GM23338 (cell line): ENCODE results near the gene SHB. TPM values are rescaled to one million over a fixed set of nuclear protein-coding genes. Genes with fewer than 3 reads are reported as not detected.

Experiments used
- ATAC-seq: fragments of 200-7000 bp; cut with Tn5 transposase; 3 replicates; pipeline ENCODE4 v1.9.1; 2020
- DNase-seq: peaks from one replicate; pipeline ENCODE4 v3.0.0-alpha.2; 2015; ENCODE audit warnings: low spot score
- H2AFZ ChIP-seq: fragments of 200-600 bp; sonication (generic); 2 replicates; pipeline ENCODE4 v1.8.0; 2016; ENCODE audit warnings: antibody characterized with exemption, mild to moderate bottlenecking, moderate library complexity
- H3F3A ChIP-seq: fragments of 200-600 bp; sonication (generic); replicated peaks from 2 replicates; pipeline ENCODE4 v1.8.0; 2017; ENCODE audit warnings: antibody characterized with exemption, mixed run types, low read depth
- H3K27ac ChIP-seq: fragments of 200-600 bp; sonication (generic); 2 replicates; pipeline ENCODE4 v1.6.1; 2016; ENCODE audit warnings: low read depth
- H3K27me3 ChIP-seq: fragments of 200-600 bp; sonication (generic); 2 replicates; pipeline ENCODE4 v1.8.0; 2016; ENCODE audit warnings: mild to moderate bottlenecking, mixed run types, moderate library complexity; ENCODE audit not compliant: insufficient read depth
- H3K36me3 ChIP-seq: fragments of 200-600 bp; sonication (generic); 2 replicates; pipeline ENCODE4 v1.8.0; 2016; ENCODE audit warnings: mild to moderate bottlenecking; ENCODE audit not compliant: insufficient read depth
- H3K4me1 ChIP-seq: fragments of 200-600 bp; sonication (generic); 2 replicates; pipeline ENCODE4 v1.8.0; 2016; ENCODE audit warnings: mild to moderate bottlenecking, moderate library complexity; ENCODE audit not compliant: insufficient read depth
- H3K4me2 ChIP-seq: fragments of 200-600 bp; sonication (generic); 2 replicates; pipeline ENCODE4 v1.7.1; 2017; ENCODE audit warnings: mixed run types
- H3K4me3 ChIP-seq: fragments of 200-600 bp; sonication (generic); 2 replicates; pipeline ENCODE4 v1.6.1; 2016; ENCODE audit warnings: mixed run types
- H3K79me2 ChIP-seq: fragments of 200-600 bp; sonication (generic); replicated peaks from 2 replicates; pipeline ENCODE4 v1.8.0; 2017; ENCODE audit warnings: mild to moderate bottlenecking; ENCODE audit not compliant: insufficient read depth
- H3K9me2 ChIP-seq: fragments of 200-600 bp; sonication (generic); 2 replicates; pipeline ENCODE4 v1.8.0; 2017; ENCODE audit not compliant: insufficient read depth
- H4K20me1 ChIP-seq: fragments of 200-600 bp; sonication (generic); replicated peaks from 2 replicates; pipeline ENCODE4 v1.8.0; 2017; ENCODE audit warnings: mild to moderate bottlenecking; ENCODE audit not compliant: insufficient read depth
- H3K27ac Mint-ChIP-seq: 2 replicates; pipeline ENCODE4 v1.8.0; 2020; ENCODE audit warnings: inconsistent platforms, mild to moderate bottlenecking, moderate library complexity, mixed read lengths
- H3K27me3 Mint-ChIP-seq: 3 replicates; pipeline ENCODE4 v1.8.0; 2022; ENCODE audit warnings: low read depth, mild to moderate bottlenecking, moderate library complexity, mixed read lengths, inconsistent platforms; ENCODE audit not compliant: insufficient read depth, poor library complexity
- H3K36me3 Mint-ChIP-seq: 3 replicates; pipeline ENCODE4 v1.8.0; 2021; ENCODE audit warnings: low read depth, mild to moderate bottlenecking, inconsistent platforms, moderate library complexity, mixed read lengths
- H3K4me1 Mint-ChIP-seq: 3 replicates; pipeline ENCODE4 v1.8.0; 2020; ENCODE audit warnings: mild to moderate bottlenecking, inconsistent platforms, mixed read lengths
- H3K4me3 Mint-ChIP-seq: 3 replicates; pipeline ENCODE4 v1.8.0; 2021; ENCODE audit warnings: moderate library complexity, mild to moderate bottlenecking, inconsistent platforms, mixed read lengths
- H3K9me3 Mint-ChIP-seq: 3 replicates; pipeline ENCODE4 v1.8.0; 2020; ENCODE audit warnings: moderate library complexity, mild to moderate bottlenecking, inconsistent platforms, mixed read lengths
- CREB1 ChIP-seq: fragments of 250-450 bp; sonication (Bioruptor Pico); IDR thresholded peaks from 2 replicates; pipeline ENCODE4 v1.5.0; 2020; ENCODE audit warnings: low read depth, mild to moderate bottlenecking, moderate library complexity
- EZH2 ChIP-seq: fragments of 200-600 bp; sonication (generic); IDR thresholded peaks from one replicate; pipeline ENCODE4 v1.8.0; 2017; ENCODE audit warnings: antibody characterized with exemption, mild to moderate bottlenecking, low read depth; ENCODE audit not compliant: unreplicated experiment
- EZH2phosphoT487 ChIP-seq: fragments of 200-600 bp; sonication (generic); IDR thresholded peaks from one replicate; pipeline ENCODE4 v1.8.1; 2018; ENCODE audit warnings: antibody characterized with exemption; ENCODE audit not compliant: unreplicated experiment
- JUNB ChIP-seq: IDR thresholded peaks from one replicate; pipeline ENCODE4 v1.6.1; 2016; ENCODE audit warnings: antibody characterized with exemption; ENCODE audit not compliant: unreplicated experiment
- NANOG ChIP-seq: IDR thresholded peaks from 2 replicates; pipeline ENCODE4 v1.6.1; 2016; ENCODE audit warnings: antibody characterized with exemption, borderline replicate concordance
- POLR2AphosphoS5 ChIP-seq: IDR thresholded peaks from 2 replicates; pipeline ENCODE4 v1.6.1; 2016; ENCODE audit warnings: antibody characterized with exemption, low read depth
- STAT1 ChIP-seq: IDR thresholded peaks from one replicate; pipeline ENCODE4 v1.6.1; 2016; ENCODE audit warnings: antibody characterized with exemption; ENCODE audit not compliant: unreplicated experiment
- ZNF114 ChIP-seq: fragments of 250-450 bp; sonication (Bioruptor Pico); IDR thresholded peaks from 2 replicates; pipeline ENCODE4 v1.5.0; 2020; ENCODE audit warnings: mild to moderate bottlenecking, moderate library complexity
- ZNF331 ChIP-seq: fragments of 250-450 bp; sonication (Bioruptor Pico); IDR thresholded peaks from 2 replicates; pipeline ENCODE4 v1.5.0; 2020; ENCODE audit warnings: low read depth, mild to moderate bottlenecking, moderate library complexity
- polyA plus RNA-seq: library from polyadenylated mRNA; unstranded; fragments of >200 nt; fragmentation: Nextera tagmentation; extraction: Ambion mirVana; gene quantifications from 2 replicates; pipeline ENCODE4 v1.2.1, GENCODE V29; 2016
- total RNA-seq: library from RNA; depleted of rRNA; stranded (reverse); fragments of >200 nt; shearing (Covaris generic); gene quantifications from 2 replicates; pipeline ENCODE4 v1.2.3, GENCODE V29; 2014
- TF ChIP-seq, protein P1 (sequence below): IDR thresholded peaks from one replicate; pipeline ENCODE4 v1.6.1; 2018; ENCODE audit warnings: antibody characterized with exemption; ENCODE audit not compliant: unreplicated experiment
- TF ChIP-seq, protein P2 (sequence below): IDR thresholded peaks from 2 replicates; pipeline ENCODE4 v1.6.1; 2016; ENCODE audit warnings: antibody characterized with exemption
- TF ChIP-seq, protein P3 (sequence below): fragments of 250-450 bp; sonication (Bioruptor Pico); IDR thresholded peaks from 2 replicates; pipeline ENCODE4 v1.5.0; 2020; ENCODE audit warnings: mild to moderate bottlenecking, moderate library complexity
- TF ChIP-seq, protein P4 (sequence below), 2 experiments: fragments of 200-600 bp in 1 of 2; sonication (generic) in 1 of 2; conservative IDR thresholded peaks; 2 replicates each; pipeline versions ENCODE4 v1.5.1 to v1.6.1; 2016 to 2017; ENCODE audit warnings: antibody characterized with exemption in 2 of 2, low read depth in 2 of 2, mild to moderate bottlenecking in 2 of 2, moderate library complexity in 1 of 2

Gene SHB
- total and polyA plus RNA-seq, 2 experiments from 2014 or later: 1.5 to 14.0 TPM

DNA sequence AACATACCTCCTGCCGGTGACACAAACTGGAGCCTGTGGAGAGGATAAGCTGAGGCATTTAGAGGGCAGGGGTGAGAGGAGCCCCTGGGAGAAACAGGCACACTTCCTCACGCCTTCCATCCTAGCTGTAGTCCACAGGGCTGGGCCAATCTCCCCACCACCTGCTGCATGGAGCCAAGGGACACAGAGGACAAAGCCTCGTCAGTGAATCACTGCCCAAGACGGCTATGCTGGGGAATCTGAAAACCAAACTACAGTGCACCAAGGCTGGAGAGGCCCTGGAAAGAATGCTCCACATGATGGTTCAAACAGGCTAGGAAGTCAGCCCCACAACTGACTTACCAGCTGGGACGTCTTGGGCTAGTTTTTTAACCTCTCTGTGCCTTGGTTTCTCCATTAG lies 57.0 kb downstream of the SHB start:
- Histone ChIP-seq H3K4me3 (no peak overlapping the region), H3K27me3 (no peaks in the 10 kb centered on the region), H2AFZ (no peak overlapping the region), H3K36me3 (no peaks in the 10 kb centered on the region), H4K20me1 (no peaks in the 10 kb centered on the region), H3K4me2 (no peak overlapping the region), H3K4me1 (peaks cover 43% of the 10 kb centered on the region), H3K79me2 (no peaks in the 10 kb centered on the region; the same call in 1 of the 2 replicates), H3F3A (peaks cover 6% of the 10 kb centered on the region; the same call in 1 of the 2 replicates), H3K9me2 (peaks cover 6% of the 10 kb centered on the region; the same call in 1 of the 2 replicates), H3K27ac (no peak overlapping the region)
- no peak for ATAC-seq
- Mint-ChIP-seq H3K27ac (no peak overlapping the region), H3K9me3 (no peaks in the 10 kb centered on the region; the same call in 2 of the 3 replicates), H3K4me3 (no peak overlapping the region), H3K36me3 (peaks cover 14% of the 10 kb centered on the region), H3K27me3 (peaks cover 20% of the 10 kb centered on the region), H3K4me1 (peaks cover 67% of the 10 kb centered on the region)
- DNase-seq: no peak
- TF ChIP-seq ZNF114 (CRISPR knock-in tag) (no peak), CREB1 (CRISPR knock-in tag) (no peak), STAT1 (no peak), ZNF331 (CRISPR knock-in tag) (no peak), POLR2AphosphoS5 (no peak), EZH2phosphoT487 (no peak), NANOG (no peak), EZH2 (no peak), JUNB (no peak)
- TF ChIP-seq, protein P1, sequence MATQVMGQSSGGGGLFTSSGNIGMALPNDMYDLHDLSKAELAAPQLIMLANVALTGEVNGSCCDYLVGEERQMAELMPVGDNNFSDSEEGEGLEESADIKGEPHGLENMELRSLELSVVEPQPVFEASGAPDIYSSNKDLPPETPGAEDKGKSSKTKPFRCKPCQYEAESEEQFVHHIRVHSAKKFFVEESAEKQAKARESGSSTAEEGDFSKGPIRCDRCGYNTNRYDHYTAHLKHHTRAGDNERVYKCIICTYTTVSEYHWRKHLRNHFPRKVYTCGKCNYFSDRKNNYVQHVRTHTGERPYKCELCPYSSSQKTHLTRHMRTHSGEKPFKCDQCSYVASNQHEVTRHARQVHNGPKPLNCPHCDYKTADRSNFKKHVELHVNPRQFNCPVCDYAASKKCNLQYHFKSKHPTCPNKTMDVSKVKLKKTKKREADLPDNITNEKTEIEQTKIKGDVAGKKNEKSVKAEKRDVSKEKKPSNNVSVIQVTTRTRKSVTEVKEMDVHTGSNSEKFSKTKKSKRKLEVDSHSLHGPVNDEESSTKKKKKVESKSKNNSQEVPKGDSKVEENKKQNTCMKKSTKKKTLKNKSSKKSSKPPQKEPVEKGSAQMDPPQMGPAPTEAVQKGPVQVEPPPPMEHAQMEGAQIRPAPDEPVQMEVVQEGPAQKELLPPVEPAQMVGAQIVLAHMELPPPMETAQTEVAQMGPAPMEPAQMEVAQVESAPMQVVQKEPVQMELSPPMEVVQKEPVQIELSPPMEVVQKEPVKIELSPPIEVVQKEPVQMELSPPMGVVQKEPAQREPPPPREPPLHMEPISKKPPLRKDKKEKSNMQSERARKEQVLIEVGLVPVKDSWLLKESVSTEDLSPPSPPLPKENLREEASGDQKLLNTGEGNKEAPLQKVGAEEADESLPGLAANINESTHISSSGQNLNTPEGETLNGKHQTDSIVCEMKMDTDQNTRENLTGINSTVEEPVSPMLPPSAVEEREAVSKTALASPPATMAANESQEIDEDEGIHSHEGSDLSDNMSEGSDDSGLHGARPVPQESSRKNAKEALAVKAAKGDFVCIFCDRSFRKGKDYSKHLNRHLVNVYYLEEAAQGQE: no peak
- TF ChIP-seq, protein P2, sequence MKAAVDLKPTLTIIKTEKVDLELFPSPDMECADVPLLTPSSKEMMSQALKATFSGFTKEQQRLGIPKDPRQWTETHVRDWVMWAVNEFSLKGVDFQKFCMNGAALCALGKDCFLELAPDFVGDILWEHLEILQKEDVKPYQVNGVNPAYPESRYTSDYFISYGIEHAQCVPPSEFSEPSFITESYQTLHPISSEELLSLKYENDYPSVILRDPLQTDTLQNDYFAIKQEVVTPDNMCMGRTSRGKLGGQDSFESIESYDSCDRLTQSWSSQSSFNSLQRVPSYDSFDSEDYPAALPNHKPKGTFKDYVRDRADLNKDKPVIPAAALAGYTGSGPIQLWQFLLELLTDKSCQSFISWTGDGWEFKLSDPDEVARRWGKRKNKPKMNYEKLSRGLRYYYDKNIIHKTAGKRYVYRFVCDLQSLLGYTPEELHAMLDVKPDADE: no peak
- TF ChIP-seq, protein P3, sequence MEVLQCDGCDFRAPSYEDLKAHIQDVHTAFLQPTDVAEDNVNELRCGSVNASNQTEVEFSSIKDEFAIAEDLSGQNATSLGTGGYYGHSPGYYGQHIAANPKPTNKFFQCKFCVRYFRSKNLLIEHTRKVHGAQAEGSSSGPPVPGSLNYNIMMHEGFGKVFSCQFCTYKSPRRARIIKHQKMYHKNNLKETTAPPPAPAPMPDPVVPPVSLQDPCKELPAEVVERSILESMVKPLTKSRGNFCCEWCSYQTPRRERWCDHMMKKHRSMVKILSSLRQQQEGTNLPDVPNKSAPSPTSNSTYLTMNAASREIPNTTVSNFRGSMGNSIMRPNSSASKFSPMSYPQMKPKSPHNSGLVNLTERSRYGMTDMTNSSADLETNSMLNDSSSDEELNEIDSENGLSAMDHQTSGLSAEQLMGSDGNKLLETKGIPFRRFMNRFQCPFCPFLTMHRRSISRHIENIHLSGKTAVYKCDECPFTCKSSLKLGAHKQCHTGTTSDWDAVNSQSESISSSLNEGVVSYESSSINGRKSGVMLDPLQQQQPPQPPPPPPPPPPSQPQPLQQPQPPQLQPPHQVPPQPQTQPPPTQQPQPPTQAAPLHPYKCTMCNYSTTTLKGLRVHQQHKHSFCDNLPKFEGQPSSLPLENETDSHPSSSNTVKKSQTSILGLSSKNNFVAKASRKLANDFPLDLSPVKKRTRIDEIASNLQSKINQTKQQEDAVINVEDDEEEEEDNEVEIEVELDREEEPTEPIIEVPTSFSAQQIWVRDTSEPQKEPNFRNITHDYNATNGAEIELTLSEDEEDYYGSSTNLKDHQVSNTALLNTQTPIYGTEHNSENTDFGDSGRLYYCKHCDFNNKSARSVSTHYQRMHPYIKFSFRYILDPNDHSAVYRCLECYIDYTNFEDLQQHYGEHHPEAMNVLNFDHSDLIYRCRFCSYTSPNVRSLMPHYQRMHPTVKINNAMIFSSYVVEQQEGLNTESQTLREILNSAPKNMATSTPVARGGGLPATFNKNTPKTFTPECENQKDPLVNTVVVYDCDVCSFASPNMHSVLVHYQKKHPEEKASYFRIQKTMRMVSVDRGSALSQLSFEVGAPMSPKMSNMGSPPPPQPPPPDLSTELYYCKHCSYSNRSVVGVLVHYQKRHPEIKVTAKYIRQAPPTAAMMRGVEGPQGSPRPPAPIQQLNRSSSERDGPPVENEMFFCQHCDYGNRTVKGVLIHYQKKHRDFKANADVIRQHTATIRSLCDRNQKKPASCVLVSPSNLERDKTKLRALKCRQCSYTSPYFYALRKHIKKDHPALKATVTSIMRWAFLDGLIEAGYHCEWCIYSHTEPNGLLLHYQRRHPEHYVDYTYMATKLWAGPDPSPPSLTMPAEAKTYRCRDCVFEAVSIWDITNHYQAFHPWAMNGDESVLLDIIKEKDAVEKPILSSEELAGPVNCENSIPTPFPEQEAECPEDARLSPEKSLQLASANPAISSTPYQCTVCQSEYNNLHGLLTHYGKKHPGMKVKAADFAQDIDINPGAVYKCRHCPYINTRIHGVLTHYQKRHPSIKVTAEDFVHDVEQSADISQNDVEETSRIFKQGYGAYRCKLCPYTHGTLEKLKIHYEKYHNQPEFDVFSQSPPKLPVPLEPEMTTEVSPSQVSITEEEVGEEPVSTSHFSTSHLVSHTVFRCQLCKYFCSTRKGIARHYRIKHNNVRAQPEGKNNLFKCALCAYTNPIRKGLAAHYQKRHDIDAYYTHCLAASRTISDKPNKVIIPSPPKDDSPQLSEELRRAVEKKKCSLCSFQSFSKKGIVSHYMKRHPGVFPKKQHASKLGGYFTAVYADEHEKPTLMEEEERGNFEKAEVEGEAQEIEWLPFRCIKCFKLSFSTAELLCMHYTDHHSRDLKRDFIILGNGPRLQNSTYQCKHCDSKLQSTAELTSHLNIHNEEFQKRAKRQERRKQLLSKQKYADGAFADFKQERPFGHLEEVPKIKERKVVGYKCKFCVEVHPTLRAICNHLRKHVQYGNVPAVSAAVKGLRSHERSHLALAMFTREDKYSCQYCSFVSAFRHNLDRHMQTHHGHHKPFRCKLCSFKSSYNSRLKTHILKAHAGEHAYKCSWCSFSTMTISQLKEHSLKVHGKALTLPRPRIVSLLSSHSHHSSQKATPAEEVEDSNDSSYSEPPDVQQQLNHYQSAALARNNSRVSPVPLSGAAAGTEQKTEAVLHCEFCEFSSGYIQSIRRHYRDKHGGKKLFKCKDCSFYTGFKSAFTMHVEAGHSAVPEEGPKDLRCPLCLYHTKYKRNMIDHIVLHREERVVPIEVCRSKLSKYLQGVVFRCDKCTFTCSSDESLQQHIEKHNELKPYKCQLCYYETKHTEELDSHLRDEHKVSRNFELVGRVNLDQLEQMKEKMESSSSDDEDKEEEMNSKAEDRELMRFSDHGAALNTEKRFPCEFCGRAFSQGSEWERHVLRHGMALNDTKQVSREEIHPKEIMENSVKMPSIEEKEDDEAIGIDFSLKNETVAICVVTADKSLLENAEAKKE (CRISPR knock-in tag): no peak
- TF ChIP-seq, protein P4, sequence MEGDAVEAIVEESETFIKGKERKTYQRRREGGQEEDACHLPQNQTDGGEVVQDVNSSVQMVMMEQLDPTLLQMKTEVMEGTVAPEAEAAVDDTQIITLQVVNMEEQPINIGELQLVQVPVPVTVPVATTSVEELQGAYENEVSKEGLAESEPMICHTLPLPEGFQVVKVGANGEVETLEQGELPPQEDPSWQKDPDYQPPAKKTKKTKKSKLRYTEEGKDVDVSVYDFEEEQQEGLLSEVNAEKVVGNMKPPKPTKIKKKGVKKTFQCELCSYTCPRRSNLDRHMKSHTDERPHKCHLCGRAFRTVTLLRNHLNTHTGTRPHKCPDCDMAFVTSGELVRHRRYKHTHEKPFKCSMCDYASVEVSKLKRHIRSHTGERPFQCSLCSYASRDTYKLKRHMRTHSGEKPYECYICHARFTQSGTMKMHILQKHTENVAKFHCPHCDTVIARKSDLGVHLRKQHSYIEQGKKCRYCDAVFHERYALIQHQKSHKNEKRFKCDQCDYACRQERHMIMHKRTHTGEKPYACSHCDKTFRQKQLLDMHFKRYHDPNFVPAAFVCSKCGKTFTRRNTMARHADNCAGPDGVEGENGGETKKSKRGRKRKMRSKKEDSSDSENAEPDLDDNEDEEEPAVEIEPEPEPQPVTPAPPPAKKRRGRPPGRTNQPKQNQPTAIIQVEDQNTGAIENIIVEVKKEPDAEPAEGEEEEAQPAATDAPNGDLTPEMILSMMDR (conservative IDR thresholded peaks at IDR 0.05; ENCODE audit: low read depth in 2 of 2): no peak
